B cell (primary cell): ENCODE results near the gene PLA2G3.

Source experiments
- EZH2 ChIP-seq: IDR thresholded peaks from 2 replicates; pipeline ENCODE4 v1.6.1; 2012; ENCODE audit warnings: borderline replicate concordance, low read depth, mild to moderate bottlenecking, moderate library complexity, low read length; ENCODE audit not compliant: insufficient read depth, poor library complexity, severe bottlenecking
- TF ChIP-seq, protein P1 (sequence below): fragments of 200-600 bp; IDR thresholded peaks from one replicate; pipeline ENCODE4 v1.8.0; 2022; ENCODE audit warnings: antibody characterized with exemption, mild to moderate bottlenecking

DNA sequence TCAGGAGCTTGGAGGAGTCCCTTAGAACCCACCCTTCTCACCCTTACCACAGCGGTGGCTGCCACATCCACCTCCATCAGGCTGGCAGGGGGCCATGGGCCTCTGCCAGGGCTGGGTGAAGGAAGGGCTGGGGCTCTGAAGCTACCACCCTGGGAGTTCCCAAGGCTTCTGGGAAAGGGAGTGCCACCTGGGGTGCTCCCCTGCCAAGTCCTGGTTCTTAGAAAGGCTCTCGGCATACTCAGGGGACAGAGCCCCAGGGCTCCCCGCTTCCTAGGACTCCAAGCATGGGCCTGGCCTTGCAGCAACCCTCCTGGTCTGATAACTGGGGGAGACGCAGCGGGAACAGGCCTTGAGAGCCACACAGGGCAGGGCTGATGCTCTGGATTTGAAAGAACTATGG lies 438 bp upstream of the PLA2G3 start:
- TF ChIP-seq, protein P1, sequence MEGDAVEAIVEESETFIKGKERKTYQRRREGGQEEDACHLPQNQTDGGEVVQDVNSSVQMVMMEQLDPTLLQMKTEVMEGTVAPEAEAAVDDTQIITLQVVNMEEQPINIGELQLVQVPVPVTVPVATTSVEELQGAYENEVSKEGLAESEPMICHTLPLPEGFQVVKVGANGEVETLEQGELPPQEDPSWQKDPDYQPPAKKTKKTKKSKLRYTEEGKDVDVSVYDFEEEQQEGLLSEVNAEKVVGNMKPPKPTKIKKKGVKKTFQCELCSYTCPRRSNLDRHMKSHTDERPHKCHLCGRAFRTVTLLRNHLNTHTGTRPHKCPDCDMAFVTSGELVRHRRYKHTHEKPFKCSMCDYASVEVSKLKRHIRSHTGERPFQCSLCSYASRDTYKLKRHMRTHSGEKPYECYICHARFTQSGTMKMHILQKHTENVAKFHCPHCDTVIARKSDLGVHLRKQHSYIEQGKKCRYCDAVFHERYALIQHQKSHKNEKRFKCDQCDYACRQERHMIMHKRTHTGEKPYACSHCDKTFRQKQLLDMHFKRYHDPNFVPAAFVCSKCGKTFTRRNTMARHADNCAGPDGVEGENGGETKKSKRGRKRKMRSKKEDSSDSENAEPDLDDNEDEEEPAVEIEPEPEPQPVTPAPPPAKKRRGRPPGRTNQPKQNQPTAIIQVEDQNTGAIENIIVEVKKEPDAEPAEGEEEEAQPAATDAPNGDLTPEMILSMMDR, result no peak
- TF ChIP-seq EZH2, result no peak
